Psoas muscle (tissue), 8 donors: Measurements from ENCODE around the gene NEU1. TPM values are rescaled to one million over a fixed set of nuclear protein-coding genes. Genes with fewer than 3 reads are reported as not detected.
A peak's percentile ranks its signal among the peaks of the same experiment; 100 is the strongest.
"Not testable (repeated sequence)": the region's sequence is repeated elsewhere in the genome, so short reads cannot be mapped to it uniquely, and the experiment has no call there.

Source experiments
- ATAC-seq, 4 donors: fragments of 200-7000 bp; cut with Tn5 transposase; one replicate each; pipeline ENCODE4 v1.9.1; 2020; ENCODE audit warnings: moderate library complexity in 3 of 4, mild to moderate bottlenecking in 2 of 4
- DNase-seq, 2 donors: peaks; one replicate each; pipeline ENCODE4 v3.0.0-alpha.2; 2020
- H3K27ac ChIP-seq: fragments of 200-600 bp; one replicate; pipeline ENCODE4 v1.8.0; 2022
- H3K27me3 ChIP-seq, 3 donors: fragments of 200-600 bp in 1 of 3; one replicate each; pipeline versions ENCODE4 v1.6.1 to v1.8.0; 2013 to 2022; ENCODE audit warnings: low read length in 2 of 3, mild to moderate bottlenecking in 2 of 3, moderate library complexity in 1 of 3; ENCODE audit not compliant: insufficient read depth in 3 of 3
- H3K36me3 ChIP-seq, 2 donors: fragments of 200-600 bp in 1 of 2; one replicate each; pipeline versions ENCODE4 v1.6.1 to v1.8.0; 2013 to 2022; ENCODE audit warnings: low read depth in 1 of 2, mild to moderate bottlenecking in 1 of 2, moderate library complexity in 1 of 2; ENCODE audit not compliant: insufficient read depth in 1 of 2
- H3K4me1 ChIP-seq: fragments of 200-600 bp; one replicate; pipeline ENCODE4 v1.8.0; 2022
- H3K4me3 ChIP-seq: fragments of 200-600 bp; one replicate; pipeline ENCODE4 v1.8.0; 2022; ENCODE audit warnings: mild to moderate bottlenecking
- H3K9me3 ChIP-seq: fragments of 200-600 bp; one replicate; pipeline ENCODE4 v1.8.0; 2022
- WGBS, 3 donors: extraction: QIAGEN DNeasy Blood & Tissue Kit; methylation state at CpG; one replicate each; pipeline versions ENCODE4 v1.1.6 to v1.1.7; 2013; 5-methylcytosine and 5-hydroxymethylcytosine counted together
- intact Hi-C, 2 donors: fragments of 100-400 bp; cut with DNase I; formaldehyde crosslinking; loops; one replicate each; pipeline versions ENCODE4 v1.11.0 to v1.14.2; 2022
- polyA plus RNA-seq, 3 donors: library from polyadenylated mRNA; stranded (reverse); fragments of 200-250 nt; gene quantifications; one replicate each; pipeline ENCODE4 v1.2.3, GENCODE V29; 2013
- total RNA-seq, 4 donors: library from RNA; stranded (reverse); fragmentation: NEBNext Ultra II Directional in 2 of 4; extraction: Animal tissue kit (Norgen Biotek cat#: 25700) in 2 of 4; gene quantifications; one replicate each; pipeline versions ENCODE4 v1.2.1 to v1.2.4, GENCODE V29; 2021 to 2023
- TF ChIP-seq, protein P1 (sequence below): fragments of 200-600 bp; IDR thresholded peaks from one replicate; pipeline ENCODE4 v1.8.0; 2022; ENCODE audit warnings: antibody characterized with exemption
- donor health status: healthy with polysubstance abuse.
- donor health status: DM: no; HTN: no; CAD: no; lungs with moderate emphysema.
- donor health status: Bipolar disorder and iron deficiency.
- donor health status: healthy.
- donor health status: DM: yes; HTN: yes; CAD: no.
- donor health status: DM: no; HTN: no; CAD: no.
- donor health status: DM: no; HTN: no; CAD: no.
- donor health status: DM: yes; HTN: yes; CAD: no.

Gene NEU1
- total and polyA plus RNA-seq, 7 donors = 14.2 to 39.8 (median 20.6) TPM

DNA sequence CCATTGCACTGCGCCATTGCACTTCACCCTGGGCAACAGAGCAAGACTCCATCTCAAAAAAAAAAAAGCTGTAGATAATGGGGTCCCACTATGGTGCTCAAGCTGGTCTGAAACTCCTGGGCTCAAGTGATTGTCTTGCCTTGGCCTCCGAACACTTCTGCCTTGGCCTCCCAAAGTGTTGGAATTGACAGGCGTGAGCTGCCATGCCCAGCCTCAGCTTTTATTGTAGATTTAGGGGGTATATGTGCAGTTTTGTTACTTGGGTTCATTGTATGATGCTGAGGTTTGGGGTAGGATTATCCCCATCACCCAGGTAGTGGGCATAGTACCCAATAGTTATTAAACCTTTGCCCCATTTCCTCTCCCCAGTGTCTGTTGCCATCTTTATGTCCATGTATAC is 23.7 kb downstream of the NEU1 start:
- ATAC-seq (no peak), DNase-seq (no peak)
- 96 to 97% (median 97%) methylated on average over 3 of the region's 3 CpGs for WGBS, 3 donors
- H3K27ac ChIP-seq = no peak overlapping the region
- H3K4me3 ChIP-seq = peak overlapping the region; percentile 86
- TF ChIP-seq, protein P1, sequence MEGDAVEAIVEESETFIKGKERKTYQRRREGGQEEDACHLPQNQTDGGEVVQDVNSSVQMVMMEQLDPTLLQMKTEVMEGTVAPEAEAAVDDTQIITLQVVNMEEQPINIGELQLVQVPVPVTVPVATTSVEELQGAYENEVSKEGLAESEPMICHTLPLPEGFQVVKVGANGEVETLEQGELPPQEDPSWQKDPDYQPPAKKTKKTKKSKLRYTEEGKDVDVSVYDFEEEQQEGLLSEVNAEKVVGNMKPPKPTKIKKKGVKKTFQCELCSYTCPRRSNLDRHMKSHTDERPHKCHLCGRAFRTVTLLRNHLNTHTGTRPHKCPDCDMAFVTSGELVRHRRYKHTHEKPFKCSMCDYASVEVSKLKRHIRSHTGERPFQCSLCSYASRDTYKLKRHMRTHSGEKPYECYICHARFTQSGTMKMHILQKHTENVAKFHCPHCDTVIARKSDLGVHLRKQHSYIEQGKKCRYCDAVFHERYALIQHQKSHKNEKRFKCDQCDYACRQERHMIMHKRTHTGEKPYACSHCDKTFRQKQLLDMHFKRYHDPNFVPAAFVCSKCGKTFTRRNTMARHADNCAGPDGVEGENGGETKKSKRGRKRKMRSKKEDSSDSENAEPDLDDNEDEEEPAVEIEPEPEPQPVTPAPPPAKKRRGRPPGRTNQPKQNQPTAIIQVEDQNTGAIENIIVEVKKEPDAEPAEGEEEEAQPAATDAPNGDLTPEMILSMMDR = no peak
- H3K36me3 ChIP-seq = peaks cover 10 to 55% of the 10 kb centered on the region in 2 donors
- no peaks in the 10 kb centered on the region for H3K27me3 ChIP-seq
- no peaks in the 10 kb centered on the region for H3K9me3 ChIP-seq
- H3K4me1 ChIP-seq = peaks cover 30% of the 10 kb centered on the region
- intact Hi-C loops = loop anchor here in 1 of 2 donors (10.0 kb wide), 1 partner anchor 294 kb away; the partner anchor contains the start of genes ATP6V1G2, DDX39B and NFKBIL1

DNA sequence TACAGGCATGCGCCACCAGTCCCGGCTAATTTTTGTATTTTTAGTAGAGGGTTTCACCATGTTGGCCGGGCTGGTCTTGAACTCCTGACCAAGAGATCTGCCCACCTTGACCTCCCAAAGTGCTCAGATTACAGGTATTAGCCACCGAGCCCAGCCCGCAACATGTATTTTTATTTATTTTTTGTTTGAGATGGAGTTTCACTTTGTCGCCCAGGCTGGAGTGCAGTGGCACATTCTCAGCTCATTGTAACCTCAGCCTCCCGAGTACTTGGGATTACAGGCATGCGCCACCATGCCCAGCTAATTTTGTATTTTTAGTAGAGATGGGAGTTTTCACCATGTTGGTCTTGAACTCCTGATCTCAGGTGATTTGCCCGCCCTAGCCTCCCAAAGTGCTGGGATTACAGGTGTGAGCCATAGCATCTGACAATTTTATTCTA is 24.5 kb downstream of the NEU1 start:
- not testable (repeated sequence) for H3K27me3 ChIP-seq, DNase-seq, ATAC-seq, H3K9me3 ChIP-seq
- H3K36me3 ChIP-seq = peaks cover 10 to 55% of the 10 kb centered on the region in 2 donors
- WGBS, 3 donors = 72 to 87% (median 76%) methylated on average over 9 of the region's 9 CpGs
- peak overlapping the region; percentile 50 for H3K27ac ChIP-seq
- peaks cover 36% of the 10 kb centered on the region for H3K4me1 ChIP-seq
- H3K4me3 ChIP-seq = peak overlapping the region; percentile 86
- intact Hi-C loops = loop anchor here in 1 of 2 donors (10.0 kb wide), 1 partner anchor 293 kb away; the partner anchor contains the start of genes ATP6V1G2, DDX39B and NFKBIL1

DNA sequence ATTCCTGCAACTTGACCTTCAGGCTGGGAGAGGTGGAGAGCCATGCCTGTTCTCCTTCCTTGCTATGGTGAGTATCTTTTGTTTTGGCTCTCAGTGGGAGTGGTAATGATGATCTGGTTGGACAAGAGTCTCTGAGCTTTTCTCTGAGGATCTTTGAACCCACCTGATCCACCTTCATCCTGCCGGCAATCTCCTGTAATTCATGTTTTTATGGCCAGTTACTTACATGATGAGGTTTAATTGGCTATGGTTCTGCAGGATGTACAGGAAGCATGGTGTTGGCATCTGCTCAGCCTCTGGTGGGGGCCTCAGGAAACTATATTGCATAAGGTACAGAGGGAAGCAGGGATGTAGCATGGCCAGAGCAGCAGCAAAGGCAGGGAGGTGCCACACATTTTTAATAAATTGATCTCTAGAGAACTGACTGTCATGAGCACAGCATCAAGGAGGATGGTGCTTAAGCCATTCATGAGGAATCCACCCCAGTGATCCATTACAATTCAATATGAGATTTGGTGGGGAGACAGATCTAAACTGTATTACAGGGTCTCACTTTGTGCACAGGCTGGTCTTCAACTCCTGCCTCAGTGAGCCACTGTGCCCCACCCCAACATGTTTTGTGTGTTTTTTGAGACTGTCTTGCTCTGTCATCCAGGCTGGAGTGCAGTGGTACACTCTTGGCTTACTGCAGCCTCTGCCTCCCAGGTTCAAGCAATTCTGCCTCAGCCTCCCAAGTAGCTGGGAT is 25.1 kb downstream of the NEU1 start:
- DNase-seq (no peak), ATAC-seq (peak in 1 of 4 donors; percentile 11)
- intact Hi-C loops = loop anchor here in 1 of 2 donors (2.0 to 10.0 kb wide), 2 partner anchors 25 to 293 kb away; partner anchors contain the start of genes ATP6V1G2, DDX39B, NEU1 and NFKBIL1
- TF ChIP-seq, protein P1 = no peak
- Histone ChIP-seq H3K27me3 (no peaks in the 10 kb centered on the region), H3K27ac (peak overlapping the region; percentile 90), H3K36me3 (peaks cover 10 to 55% of the 10 kb centered on the region in 2 donors), H3K4me1 (peaks cover 36% of the 10 kb centered on the region), H3K4me3 (peak overlapping the region; percentile 86), H3K9me3 (no peaks in the 10 kb centered on the region)
- WGBS, 3 donors = 21 to 35% (median 26%) methylated on average over 1 of the region's 1 CpG

GRCh38 chr6:31836474-31837368 is 25.9 kb downstream of the NEU1 start:
- Histone ChIP-seq H3K9me3 (no peaks in the 10 kb centered on the region), H3K27ac (peak overlapping the region; percentile 90), H3K4me3 (peak overlapping the region; percentile 86), H3K4me1 (peaks cover 36% of the 10 kb centered on the region), H3K27me3 (no peaks in the 10 kb centered on the region), H3K36me3 (peaks cover 10 to 55% of the 10 kb centered on the region in 2 donors)
- intact Hi-C loops = loop anchor here in 1 of 2 donors (2.0 to 10.0 kb wide), 2 partner anchors 26 to 292 kb away; partner anchors contain the start of genes ATP6V1G2, DDX39B, NEU1 and NFKBIL1
- TF ChIP-seq, protein P1 = no peak
- DNase-seq = no peak
- WGBS, 3 donors = 23 to 29% (median 28%) methylated on average over 12 of the region's 12 CpGs
- ATAC-seq = peak; percentile 20 to 50 (median 34)
